ENCODE results near the gene NDFIP1. TPM values are rescaled to one million over a fixed set of nuclear protein-coding genes. Genes with fewer than 3 reads are reported as not detected.

NDFIP1 gene
- total and polyA plus RNA-seq, 2 of the 13 experiments (the other 11 are each of a cell fraction or from before 2014, with no cell fraction given), result 12.4 to 15.7 TPM

- no peak for TF ChIP-seq HIC2 (CRISPR knock-in tag; IDR thresholded peaks at IDR 0.05; ENCODE audit: low read depth)
- no peak for TF ChIP-seq FOSL2 (CRISPR knock-in tag; IDR thresholded peaks at IDR 0.05)
- no peak for TF ChIP-seq BHLHE40 (IDR thresholded peaks at IDR 0.05; ENCODE audit: low read length)
- TF ChIP-seq ZNF773 (CRISPR knock-in tag; IDR thresholded peaks at IDR 0.05; ENCODE audit: borderline replicate concordance), result no peak
- no peak for TF ChIP-seq CHD4 (IDR thresholded peaks at IDR 0.05; ENCODE audit: borderline replicate concordance, low read length)
- TF ChIP-seq THYN1 (CRISPR knock-in tag; IDR thresholded peaks at IDR 0.05; ENCODE audit: borderline replicate concordance, low read depth), result no peak
Observed at GRCh38 chr5:142120247-142120935, 11.8 kb downstream of the NDFIP1 start (continued).

- TF ChIP-seq ZBTB8A (CRISPR knock-in tag; IDR thresholded peaks at IDR 0.05; ENCODE audit: borderline replicate concordance, low read depth) (no peak), NFE2L2 (IDR thresholded peaks at IDR 0.05; ENCODE audit: low read length) (no peak)
- CTCF ChIA-PET (ENCODE audit: low intra/inter-chr PET ratio, low total read pairs), result no interaction called here
- ATAC-seq (no peak), FAIRE-seq (no peak), DNase-seq (ENCODE audit: low spot score) (no peak)
- Histone ChIP-seq H3K9ac (ENCODE audit: insufficient read depth, low read depth, low read length) (no peak overlapping the region), H4K20me1 (ENCODE audit: insufficient read depth, low read length) (no peaks in the 10 kb centered on the region), H3K4me2 (ENCODE audit: low read depth, low read length) (no peak overlapping the region), H3K9me3 (ENCODE audit: low read length) (no peaks in the 10 kb centered on the region), H3K27ac (ENCODE audit: extremely low read length, insufficient read depth, low read length) (no peak overlapping the region), H3K79me2 (ENCODE audit: insufficient read depth, low read length) (peaks cover 22% of the 10 kb centered on the region), H3K4me1 (ENCODE audit: insufficient read depth, low read length) (no peaks in the 10 kb centered on the region), H2AFZ (ENCODE audit: low read length) (no peak overlapping the region), H3K36me3 (replicated peaks in 1 of 2; ENCODE audit: control insufficient read depth in 1 of 2, insufficient read depth in 2 of 2, low read length in 2 of 2) (peaks cover 0 to 13% of the 10 kb centered on the region in 2 experiments; a peak in 1 of 5 replicates), H3K27me3 (ENCODE audit: control insufficient read depth in 1 of 2, insufficient read depth in 2 of 2, low read length in 2 of 2) (no peaks in the 10 kb centered on the region; a peak in 1 of 5 replicates), H3K4me3 (replicated peaks in 1 of 3; ENCODE audit: insufficient read depth in 1 of 3, low read depth in 2 of 3, low read length in 3 of 3) (no peak overlapping the region)
- intact Hi-C loops (cut with micrococcal nuclease; ENCODE audit: unreplicated experiment), result no loop called here
- BruUV-seq (replicated peaks), result no TSS peak
- in situ Hi-C loops (cut with HindIII; ENCODE audit: extremely low pct_ligation_motif_present, low pct_unique_long_range_greater_than_20kb), result no loop called here
- 0% methylated on average over 1 of the region's 1 CpG for WGBS (ENCODE audit: low lambda C conversion rate)
- POLR2A ChIA-PET, result no interaction called here
Observed at GRCh38 chr5:142122121-142122520, 13.5 kb downstream of the NDFIP1 start.
